OCI-LY7 (cell line): Measurements from ENCODE around the gene DCP2. TPM values are rescaled to one million over a fixed set of nuclear protein-coding genes. Genes with fewer than 3 reads are reported as not detected.

Source experiments
- BruUV-seq: library from RNA; stranded (reverse); fragments of 400-500 nt; replicated peaks from 2 replicates; lab custom pipeline; 2021; lab: Mats Ljungman, UMichigan
- CTCF ChIA-PET: fragments of 300-600 bp; sonication (Branson Sonifier 250); formaldehyde crosslinking; loops from one replicate; lab custom pipeline; 2022; ENCODE audit warnings: antibody characterized with exemption; ENCODE audit not compliant: unreplicated experiment; lab: Charles Lee
- POLR2A ChIA-PET: fragments of 300-600 bp; sonication (Branson Sonifier 250); formaldehyde crosslinking; loops from one replicate; lab custom pipeline; 2022; ENCODE audit warnings: antibody characterized with exemption; lab: Charles Lee
- DNase-seq: peaks from one replicate; pipeline ENCODE4 v3.0.0-alpha.2; 2015; ENCODE audit warnings: low spot score
- H2AFZ ChIP-seq: fragments of 200-600 bp; sonication (generic), shearing (Covaris generic); 2 replicates; pipeline ENCODE4 v1.6.1; 2014; ENCODE audit warnings: mild to moderate bottlenecking, antibody characterized with exemption, low read length, moderate library complexity
- H3K27ac ChIP-seq: fragments of 200-600 bp; sonication (generic); 2 replicates; pipeline ENCODE4 v1.5.1; 2014; ENCODE audit warnings: mixed run types, low read depth, mild to moderate bottlenecking, moderate library complexity, low read length, inconsistent platforms; ENCODE audit not compliant: poor library complexity, severe bottlenecking
- H3K36me3 ChIP-seq: fragments of 200-600 bp; sonication (generic); 2 replicates; pipeline ENCODE4 v1.6.1; 2014; ENCODE audit warnings: mild to moderate bottlenecking, antibody characterized with exemption, low read length, moderate library complexity, mixed read lengths; ENCODE audit not compliant: insufficient read depth
- H3K4me1 ChIP-seq: fragments of 200-600 bp; sonication (generic); 2 replicates; pipeline ENCODE4 v1.5.1; 2014; ENCODE audit warnings: mild to moderate bottlenecking, low read length; ENCODE audit not compliant: insufficient read depth, poor library complexity, severe bottlenecking
- H3K4me2 ChIP-seq: fragments of 200-600 bp; sonication (generic); 2 replicates; pipeline ENCODE4 v1.6.1; 2014; ENCODE audit warnings: mild to moderate bottlenecking, low read length
- H3K4me3 ChIP-seq: fragments of 200-600 bp; sonication (generic); 2 replicates; pipeline ENCODE4 v1.5.1; 2014; ENCODE audit warnings: mild to moderate bottlenecking, low read depth, low read length; ENCODE audit not compliant: poor library complexity, severe bottlenecking
- H3K79me2 ChIP-seq: fragments of 200-600 bp; sonication (generic); 2 replicates; pipeline ENCODE4 v1.6.1; 2016; ENCODE audit warnings: low read depth, mild to moderate bottlenecking, low read length, moderate library complexity, mixed read lengths; ENCODE audit not compliant: insufficient read depth
- H3K9me2 ChIP-seq: fragments of 200-600 bp; sonication (generic); 2 replicates; pipeline ENCODE4 v1.6.1; 2016; ENCODE audit warnings: mild to moderate bottlenecking, low read length, mixed read lengths; ENCODE audit not compliant: insufficient read depth
- H3K9me3 ChIP-seq: fragments of 200-600 bp; sonication (generic); 2 replicates; pipeline ENCODE4 v1.6.1; 2014; ENCODE audit warnings: mild to moderate bottlenecking, mixed run types, low read length, mixed read lengths
- H4K20me1 ChIP-seq: fragments of 200-600 bp; sonication (generic); 2 replicates; pipeline ENCODE4 v1.6.1; 2014; ENCODE audit warnings: mild to moderate bottlenecking, antibody characterized with exemption, low read length, moderate library complexity, mixed read lengths; ENCODE audit not compliant: insufficient read depth
- EZH2phosphoT487 ChIP-seq: fragments of 200-600 bp; sonication (generic); IDR thresholded peaks from 2 replicates; pipeline ENCODE4 v1.6.1; 2018; ENCODE audit warnings: low read depth, borderline replicate concordance, mild to moderate bottlenecking, mixed run types, antibody characterized with exemption, low read length, moderate library complexity, mixed read lengths
- intact Hi-C: fragments of 100-400 bp; cut with micrococcal nuclease; formaldehyde crosslinking; loops from one replicate; pipeline ENCODE4 v1.10.0; 2022; ENCODE audit not compliant: unreplicated experiment
- total RNA-seq, 2 experiments: library from RNA; depleted of rRNA in 1 of 2; stranded (reverse); fragments of >200 nt in 1 of 2; shearing (Covaris generic) in 1 of 2; gene quantifications; 2 replicates each; pipeline ENCODE4 v1.2.3, GENCODE V29; 2014 to 2022
- TF ChIP-seq, protein P1 (sequence below): fragments of 200-600 bp; sonication (generic); conservative IDR thresholded peaks from 2 replicates; pipeline ENCODE4 v1.5.1; 2014; ENCODE audit warnings: mild to moderate bottlenecking, antibody characterized with exemption, low read length, moderate library complexity, mixed read lengths

Gene DCP2
- total RNA-seq, 2 experiments from 2014 or later, result 81.3 to 139 TPM

GRCh38 chr5:113059232-113060040 lies 82.8 kb downstream of the DCP2 start:
- no peak for TF ChIP-seq EZH2phosphoT487
- TF ChIP-seq, protein P1, sequence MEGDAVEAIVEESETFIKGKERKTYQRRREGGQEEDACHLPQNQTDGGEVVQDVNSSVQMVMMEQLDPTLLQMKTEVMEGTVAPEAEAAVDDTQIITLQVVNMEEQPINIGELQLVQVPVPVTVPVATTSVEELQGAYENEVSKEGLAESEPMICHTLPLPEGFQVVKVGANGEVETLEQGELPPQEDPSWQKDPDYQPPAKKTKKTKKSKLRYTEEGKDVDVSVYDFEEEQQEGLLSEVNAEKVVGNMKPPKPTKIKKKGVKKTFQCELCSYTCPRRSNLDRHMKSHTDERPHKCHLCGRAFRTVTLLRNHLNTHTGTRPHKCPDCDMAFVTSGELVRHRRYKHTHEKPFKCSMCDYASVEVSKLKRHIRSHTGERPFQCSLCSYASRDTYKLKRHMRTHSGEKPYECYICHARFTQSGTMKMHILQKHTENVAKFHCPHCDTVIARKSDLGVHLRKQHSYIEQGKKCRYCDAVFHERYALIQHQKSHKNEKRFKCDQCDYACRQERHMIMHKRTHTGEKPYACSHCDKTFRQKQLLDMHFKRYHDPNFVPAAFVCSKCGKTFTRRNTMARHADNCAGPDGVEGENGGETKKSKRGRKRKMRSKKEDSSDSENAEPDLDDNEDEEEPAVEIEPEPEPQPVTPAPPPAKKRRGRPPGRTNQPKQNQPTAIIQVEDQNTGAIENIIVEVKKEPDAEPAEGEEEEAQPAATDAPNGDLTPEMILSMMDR, result no peak
- Histone ChIP-seq H2AFZ (no peak overlapping the region), H3K9me3 (no peaks in the 10 kb centered on the region), H4K20me1 (no peaks in the 10 kb centered on the region), H3K4me1 (peaks cover 8% of the 10 kb centered on the region), H3K4me3 (no peak overlapping the region), H3K36me3 (no peaks in the 10 kb centered on the region), H3K27ac (no peak overlapping the region), H3K79me2 (no peaks in the 10 kb centered on the region), H3K4me2 (no peak overlapping the region), H3K9me2 (no peaks in the 10 kb centered on the region)
- POLR2A ChIA-PET, result interaction anchor here (0.6 to 1.4 kb wide), 4 partner anchors 22 to 212 kb away, joined by 3 to 4 read pairs (median 3); no protein-coding TSS in a partner anchor
- no TSS peak for BruUV-seq
- CTCF ChIA-PET, result no interaction called here
- intact Hi-C loops, result no loop called here
- no peak for DNase-seq

DNA sequence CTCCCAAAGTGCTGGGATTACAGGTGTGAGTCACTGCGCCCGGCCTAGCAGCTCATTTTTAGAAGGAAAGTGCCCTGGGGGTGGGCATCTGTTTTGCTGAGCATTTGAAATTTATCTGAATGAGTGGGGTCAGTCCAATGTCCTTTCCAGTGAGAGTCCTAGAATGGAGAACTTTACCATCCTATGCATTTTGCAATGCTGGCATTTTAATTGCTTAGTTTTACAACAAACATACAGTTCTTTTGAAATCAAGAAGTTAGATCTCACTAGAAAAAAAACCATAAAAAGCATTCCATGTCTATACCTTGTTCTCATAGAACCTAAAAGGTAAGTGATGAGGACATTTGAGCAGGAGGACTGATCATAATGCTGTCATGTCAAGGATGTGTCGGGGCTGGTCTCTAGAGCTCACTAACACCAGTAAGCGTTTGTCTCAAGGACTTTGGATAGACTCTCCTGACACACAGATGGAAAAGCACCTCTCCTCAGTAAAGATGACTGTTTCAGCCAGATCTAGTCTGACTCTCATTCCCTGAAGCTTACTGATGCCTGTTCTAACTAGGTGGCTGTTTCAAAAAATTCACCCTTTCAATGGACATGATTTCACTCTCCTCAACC lies 83.9 kb downstream of the DCP2 start:
- Histone ChIP-seq H3K9me2 (no peaks in the 10 kb centered on the region), H2AFZ (no peak overlapping the region), H3K4me1 (peaks cover 8% of the 10 kb centered on the region), H3K9me3 (no peaks in the 10 kb centered on the region), H3K79me2 (no peaks in the 10 kb centered on the region), H3K4me3 (no peak overlapping the region), H3K27ac (no peak overlapping the region), H4K20me1 (no peaks in the 10 kb centered on the region), H3K4me2 (no peak overlapping the region), H3K36me3 (no peaks in the 10 kb centered on the region)
- ChIA-PET CTCF (interaction anchor here (0.7 kb wide), 1 partner anchor 1433 kb away, joined by 3 read pairs; no protein-coding TSS in a partner anchor), POLR2A (interaction anchor here (0.5 to 0.8 kb wide), 2 partner anchors 9 to 61 kb away, joined by 3 read pairs; no protein-coding TSS in a partner anchor)
- TF ChIP-seq EZH2phosphoT487, result no peak
- TF ChIP-seq, protein P1, result no peak
- no TSS peak for BruUV-seq
- no peak for DNase-seq
- intact Hi-C loops, result no loop called here
